ENCODE data around the gene AFF4. TPM values are rescaled to one million over a fixed set of nuclear protein-coding genes. Genes with fewer than 3 reads are reported as not detected.

Gene AFF4
- total RNA-seq, 1 experiment from 2014 or later = 38.6 TPM

- TF ChIP-seq MAX (IDR thresholded peaks at IDR 0.05) = no peak
- no peak for TF ChIP-seq SP1 (IDR thresholded peaks at IDR 0.05; ENCODE audit: low read depth)
- no peak for TF ChIP-seq CBX3 (IDR thresholded peaks at IDR 0.05; ENCODE audit: low read depth)
- TF ChIP-seq ELF1 (IDR thresholded peaks at IDR 0.05; ENCODE audit: borderline replicate concordance, low read depth) = no peak
- no peak for TF ChIP-seq TCF7L2 (IDR thresholded peaks at IDR 0.05; ENCODE audit: borderline replicate concordance, extremely low read depth, insufficient read depth, insufficient read length)
Observed at GRCh38 chr5:132896685-132897084, 66.7 kb downstream of the AFF4 start (continued).

GRCh38 chr5:132895719-132896305 is 67.6 kb downstream of the AFF4 start:
- Histone ChIP-seq H3K4me1 (ENCODE audit: control insufficient read depth in 1 of 2, insufficient read depth in 2 of 2, low read length in 2 of 2) (no peaks in the 10 kb centered on the region), H4K20me1 (ENCODE audit: insufficient read depth) (no peaks in the 10 kb centered on the region), H3K9me2 (ENCODE audit: insufficient read depth) (no peaks in the 10 kb centered on the region), H3K27me3 (ENCODE audit: insufficient read depth, low read length) (no peaks in the 10 kb centered on the region), H3K4me2 (ENCODE audit: low read length) (no peak overlapping the region), H3K36me3 (ENCODE audit: control insufficient read depth in 1 of 2, insufficient read depth in 2 of 2, low read length in 2 of 2) (peaks cover 41 to 47% of the 10 kb centered on the region in 2 experiments), H3K9me3 (ENCODE audit: control insufficient read depth in 1 of 2, insufficient read depth in 1 of 2, low read depth in 1 of 2, low read length in 2 of 2) (no peaks in the 10 kb centered on the region), H2AFZ (ENCODE audit: low read depth, low read length, poor library complexity, severe bottlenecking) (no peak overlapping the region), H3K79me2 (ENCODE audit: insufficient read depth, low read length) (peaks cover 3% of the 10 kb centered on the region; the same call in 1 of the 2 replicates), H3K9ac (ENCODE audit: low read length) (no peak overlapping the region), H3K27ac (ENCODE audit: low read depth, low read length) (no peak overlapping the region), H3K4me3 (replicated peaks in 1 of 2; ENCODE audit: low read depth in 1 of 2, low read length in 2 of 2) (no peak overlapping the region)
- ChIA-PET CTCF (no interaction called here), RAD21 (ENCODE audit: low non-redundant PET in 1 of 2, low total read pairs in 2 of 2, uncharacterized antibody in 2 of 2, unreplicated experiment in 2 of 2) (no interaction called here), POLR2A (no interaction called here)
- no TSS peak for BruUV-seq (replicated peaks)
- no peak for TF ChIP-seq EGR1 (IDR thresholded peaks at IDR 0.05; ENCODE audit: low read depth)
- no peak for TF ChIP-seq MAX (IDR thresholded peaks at IDR 0.05)
- TF ChIP-seq POLR2A (IDR thresholded peaks at IDR 0.05; ENCODE audit: borderline replicate concordance, extremely low read depth, insufficient read depth, insufficient read length) = no peak
- TF ChIP-seq SRF (IDR thresholded peaks at IDR 0.05; ENCODE audit: low read depth) = no peak
- no peak for TF ChIP-seq CEBPB (IDR thresholded peaks at IDR 0.05; ENCODE audit: low read depth)
- TF ChIP-seq SIN3A (IDR thresholded peaks at IDR 0.05; ENCODE audit: low read depth) = no peak
- no peak for TF ChIP-seq YY1 (IDR thresholded peaks at IDR 0.05; ENCODE audit: extremely low read depth, insufficient replicate concordance, low read depth, low read length)
- TF ChIP-seq RAD21 (IDR thresholded peaks at IDR 0.05; ENCODE audit: low read depth) = no peak
- TF ChIP-seq JUND (IDR thresholded peaks at IDR 0.05) = no peak
- no peak for TF ChIP-seq ZNF274 (IDR thresholded peaks at IDR 0.05; ENCODE audit: low read depth, low read length)
- no peak for TF ChIP-seq CTCF (IDR thresholded peaks at IDR 0.05 in 2 of 3, conservative IDR thresholded peaks at IDR 0.05 in 1 of 3; ENCODE audit: borderline replicate concordance in 1 of 3, insufficient read depth in 1 of 3, low read depth in 2 of 3, low read length in 2 of 3)
- no peak for TF ChIP-seq ELF1 (IDR thresholded peaks at IDR 0.05; ENCODE audit: borderline replicate concordance, low read depth)
- no peak for TF ChIP-seq EZH2phosphoT487 (IDR thresholded peaks at IDR 0.05; ENCODE audit: borderline replicate concordance)
- TF ChIP-seq POLR2AphosphoS5 (IDR thresholded peaks at IDR 0.05; ENCODE audit: low read depth, low read length) = no peak
- TF ChIP-seq ATF3 (IDR thresholded peaks at IDR 0.05) = no peak
- no peak for TF ChIP-seq FOSL1 (IDR thresholded peaks at IDR 0.05; ENCODE audit: low read depth)
- TF ChIP-seq EZH2 (IDR thresholded peaks at IDR 0.05) = no peak
- TF ChIP-seq CBX3 (IDR thresholded peaks at IDR 0.05; ENCODE audit: low read depth) = no peak
- DNase-seq (ENCODE audit: low read depth, low spot score) (no peak), ATAC-seq (no peak)
- intact Hi-C loops (cut with micrococcal nuclease) = no loop called here
